Femur (tissue), 1 donor: ENCODE data around the gene COL7A1.
"Not testable (repeated sequence)": the region's sequence is repeated elsewhere in the genome, so short reads cannot be mapped to it uniquely, and the experiment has no call there.

Source experiments
- DNase-seq: peaks from one replicate; pipeline ENCODE4 v3.0.0-alpha.2; 2017

Gene COL7A1

DNA sequence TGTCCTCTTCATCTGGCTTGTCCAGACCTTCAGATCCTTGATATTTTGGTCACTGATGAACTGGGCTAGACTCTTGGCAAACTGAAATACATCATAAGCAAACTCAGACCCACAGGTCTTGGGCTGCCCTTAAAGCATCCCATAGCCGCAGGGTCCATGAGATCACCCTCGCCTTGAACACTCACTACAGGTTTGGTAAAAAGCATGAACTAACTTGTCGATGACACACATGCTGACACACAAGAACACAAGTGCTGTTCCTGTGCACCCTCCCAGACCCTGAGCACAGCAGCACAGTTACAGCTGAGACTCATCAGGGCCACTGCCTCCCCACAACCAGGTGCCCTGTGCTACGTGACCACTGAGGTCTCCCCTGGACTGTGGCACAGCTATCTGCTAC lies 59.6 kb downstream of the COL7A1 start:
- DNase-seq = no peak

DNA sequence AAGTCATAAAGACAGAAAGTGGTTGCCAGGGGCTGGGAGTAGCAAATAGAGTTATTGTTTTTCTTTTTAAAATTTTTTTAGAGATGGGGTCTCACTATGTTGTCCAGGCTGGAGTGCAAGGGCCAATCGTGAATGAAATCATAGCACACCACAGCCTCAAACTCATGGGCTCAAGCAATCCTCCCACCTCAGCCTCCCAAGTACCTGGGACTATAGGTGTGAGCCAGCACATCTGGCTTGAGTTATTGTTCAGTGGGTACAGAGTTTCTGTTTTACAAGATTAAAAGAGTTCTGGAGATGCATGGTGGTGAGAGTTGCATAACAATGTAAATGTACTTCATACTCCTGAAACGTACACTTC lies 62.2 kb downstream of the COL7A1 start:
- DNase-seq = no peak

DNA sequence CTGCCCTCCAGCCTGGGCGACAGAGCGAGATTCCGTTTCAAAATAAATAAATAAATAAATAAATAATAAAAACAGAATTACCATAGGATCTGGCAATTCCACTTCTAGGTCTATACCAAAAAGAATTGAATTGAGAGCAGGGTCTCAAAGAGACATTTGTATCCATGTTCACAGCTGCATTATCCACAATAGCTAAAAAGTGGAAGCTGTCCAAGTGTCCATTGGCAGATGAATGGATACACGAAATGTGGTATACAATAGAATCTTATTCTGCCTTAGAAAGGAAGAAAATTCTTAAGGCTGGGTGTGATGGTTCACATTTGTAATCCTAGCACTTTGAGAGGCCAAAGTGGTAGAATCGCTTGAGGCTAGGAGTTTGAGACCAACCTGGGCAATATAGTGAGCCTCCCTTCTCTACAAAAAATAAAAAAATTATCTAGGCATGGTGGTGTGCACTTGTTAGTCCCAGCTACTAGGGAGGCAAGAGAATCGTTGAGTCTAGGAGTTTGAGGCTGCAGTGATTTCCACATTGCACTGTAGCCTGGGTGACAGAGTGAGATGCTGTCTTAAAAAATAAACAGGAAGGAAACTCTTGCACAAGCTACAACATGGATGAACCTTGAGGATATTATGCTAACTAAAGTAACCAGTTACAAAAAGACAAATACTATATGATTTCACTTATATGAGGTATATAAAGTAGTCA lies 62.7 kb downstream of the COL7A1 start:
- no peak for DNase-seq

DNA sequence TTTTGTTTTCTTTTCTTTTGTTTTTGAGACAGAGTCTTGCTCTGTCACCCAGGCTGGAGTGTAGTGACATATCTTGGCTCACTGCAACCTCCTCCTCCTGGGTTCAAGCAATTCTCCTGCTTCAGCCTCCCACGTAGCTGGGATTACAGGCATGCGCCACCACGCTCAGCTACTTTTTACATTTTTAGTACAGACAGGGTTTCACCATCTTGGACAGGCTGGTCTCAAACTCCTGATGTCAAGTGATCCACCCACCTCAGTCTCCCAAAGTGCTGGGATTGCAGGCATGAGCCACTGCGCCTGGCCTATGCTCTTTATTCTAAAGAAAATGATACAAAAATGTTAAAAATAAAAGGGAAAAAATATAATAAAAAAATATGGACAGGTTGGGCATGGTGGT lies 64.4 kb downstream of the COL7A1 start:
- DNase-seq = not testable (repeated sequence)

DNA sequence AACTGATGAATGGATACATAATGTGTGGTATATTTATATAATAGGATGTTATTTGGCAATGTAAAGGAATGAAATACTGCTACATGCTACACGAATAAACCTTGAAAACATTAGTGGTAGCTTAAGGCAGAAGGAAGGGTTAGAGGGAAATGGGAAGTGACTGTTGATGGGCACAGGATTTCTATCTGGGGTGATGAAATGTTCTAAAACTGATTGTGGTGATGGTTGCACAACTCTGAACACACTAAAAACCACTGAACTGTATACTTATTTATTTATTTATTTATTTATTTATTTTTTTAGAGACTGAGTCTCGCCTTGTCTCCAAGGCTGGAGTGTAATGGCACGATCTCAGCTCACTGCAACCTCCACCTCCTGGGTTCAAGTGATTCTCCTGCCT lies 66.4 kb downstream of the COL7A1 start:
- no peak for DNase-seq

DNA sequence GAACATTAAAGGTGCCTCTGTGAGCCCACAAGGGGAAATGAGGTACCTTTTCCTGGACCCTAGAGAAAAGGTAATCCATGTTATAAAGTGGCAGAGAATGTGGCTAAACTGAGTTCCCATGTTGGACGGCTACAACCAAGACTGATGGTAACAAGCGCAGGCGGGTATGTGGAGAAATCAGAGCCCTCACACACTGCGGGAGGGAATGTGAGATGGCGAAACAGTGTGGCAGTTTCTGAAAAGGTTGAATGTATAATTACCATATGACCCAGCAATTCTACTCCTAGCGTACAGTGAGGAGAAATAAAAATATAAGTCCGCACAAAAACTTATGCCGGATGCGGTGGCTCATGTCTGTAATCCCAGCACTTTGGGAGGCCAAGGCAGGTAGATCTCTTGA lies 67.1 kb downstream of the COL7A1 start:
- no peak for DNase-seq

DNA sequence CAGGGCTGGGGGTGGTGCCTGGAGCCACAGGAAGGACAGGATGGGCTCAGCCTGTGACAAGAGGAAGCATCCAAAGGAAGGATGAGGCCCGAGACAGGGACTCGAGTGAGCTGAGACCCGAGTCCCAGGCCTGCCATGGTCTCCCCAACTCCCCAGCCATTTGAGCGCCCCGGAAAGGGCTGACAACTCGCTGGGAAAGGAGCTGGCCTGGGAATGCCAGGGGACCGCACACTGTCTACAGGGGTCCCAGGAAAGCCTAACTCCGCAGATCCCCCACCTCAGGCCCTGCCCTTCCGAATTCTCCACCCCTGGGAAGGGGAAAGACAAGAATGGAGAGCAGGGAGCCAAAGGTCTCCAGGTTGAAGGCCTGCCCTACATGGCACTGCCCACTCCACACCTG lies 70.2 kb downstream of the COL7A1 start:
- DNase-seq = no peak

DNA sequence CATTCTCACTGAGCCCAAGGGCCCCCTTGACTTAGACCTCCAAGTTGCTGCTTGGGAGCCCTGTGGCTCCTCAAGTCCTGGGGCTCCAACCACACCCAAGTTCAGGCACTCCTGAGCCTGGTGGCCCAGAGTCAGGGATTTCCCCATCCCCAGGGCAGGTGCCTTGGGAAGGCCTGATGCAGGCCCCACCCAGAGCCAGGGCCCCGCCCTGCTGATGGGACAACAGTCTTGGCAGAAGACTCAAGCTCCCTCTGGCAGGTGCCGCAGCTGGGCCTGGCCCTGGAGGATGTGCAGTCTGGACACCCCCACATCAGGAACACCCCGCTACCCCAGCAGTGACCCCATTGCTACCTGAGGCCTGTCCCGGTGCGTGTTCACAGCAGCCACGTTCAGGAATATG lies 73.5 kb downstream of the COL7A1 start:
- no peak for DNase-seq

DNA sequence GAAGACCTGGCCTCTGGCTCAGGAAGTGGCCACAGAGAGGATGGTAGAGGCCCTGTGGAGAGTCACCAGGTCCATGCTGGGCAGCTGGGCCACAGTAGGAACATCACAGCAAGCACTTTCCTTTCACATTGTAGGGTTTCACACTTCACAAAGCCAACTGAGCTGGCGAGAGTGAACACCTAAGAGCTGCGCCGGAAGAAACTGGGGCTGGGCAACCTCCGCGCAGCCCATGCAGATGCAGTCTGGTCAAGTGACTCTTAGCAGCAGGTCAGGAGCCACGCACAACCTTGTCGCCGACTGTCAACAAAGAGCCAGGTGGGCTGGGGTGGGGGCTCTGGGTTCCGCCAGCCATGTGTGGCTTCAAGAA lies 75.9 kb downstream of the COL7A1 start:
- DNase-seq = no peak

DNA sequence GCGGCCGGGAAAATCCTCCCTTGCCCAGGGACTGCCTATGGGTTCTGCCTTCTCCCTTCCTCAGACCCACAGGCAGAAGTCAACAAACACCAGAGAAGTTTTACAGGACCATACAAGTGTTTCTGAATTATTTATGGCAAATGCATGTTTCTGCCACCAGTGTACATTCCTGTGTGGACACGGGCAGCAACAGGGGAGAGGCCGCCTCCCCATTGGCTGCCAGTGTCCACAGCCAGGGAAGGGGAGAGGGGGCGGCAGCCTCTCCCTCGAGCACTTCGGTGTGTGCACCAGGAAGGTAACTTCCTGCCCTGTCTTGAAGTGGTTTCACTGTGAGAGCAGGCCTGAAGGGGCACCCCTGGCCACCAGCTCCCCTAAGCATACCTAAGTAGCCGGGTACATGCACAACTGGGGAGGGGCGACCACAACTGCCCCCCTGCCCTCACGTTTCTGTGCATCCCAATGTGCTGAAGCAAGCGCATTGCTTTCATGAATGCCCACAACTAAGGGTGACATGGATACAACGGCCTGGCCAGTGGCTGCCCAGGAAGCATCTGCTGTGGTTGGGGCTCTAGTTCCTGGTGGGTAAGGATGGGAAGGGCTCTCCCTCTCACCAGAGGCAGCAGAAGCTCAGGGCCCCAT lies 76.4 kb downstream of the COL7A1 start:
- no peak for DNase-seq

DNA sequence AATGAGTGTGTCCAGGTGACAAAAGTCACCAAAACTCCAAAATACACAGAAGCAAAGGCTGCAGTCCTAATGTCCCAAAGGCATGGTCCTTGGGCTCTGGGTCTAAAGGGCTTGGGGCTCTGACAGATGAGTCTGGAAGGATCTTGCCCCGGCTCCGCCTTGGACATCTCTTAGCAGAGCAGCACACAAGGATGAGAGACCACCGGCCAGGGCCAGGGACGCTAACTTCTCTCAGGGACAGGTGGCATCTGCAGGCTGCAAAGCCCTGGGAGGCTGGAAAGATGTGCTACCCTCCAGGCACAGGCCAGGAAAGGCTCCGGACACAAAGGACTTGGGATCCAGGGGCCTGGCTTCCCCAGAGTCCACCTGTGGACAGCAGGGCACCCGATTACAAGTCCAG lies 77.1 kb downstream of the COL7A1 start:
- no peak for DNase-seq

DNA sequence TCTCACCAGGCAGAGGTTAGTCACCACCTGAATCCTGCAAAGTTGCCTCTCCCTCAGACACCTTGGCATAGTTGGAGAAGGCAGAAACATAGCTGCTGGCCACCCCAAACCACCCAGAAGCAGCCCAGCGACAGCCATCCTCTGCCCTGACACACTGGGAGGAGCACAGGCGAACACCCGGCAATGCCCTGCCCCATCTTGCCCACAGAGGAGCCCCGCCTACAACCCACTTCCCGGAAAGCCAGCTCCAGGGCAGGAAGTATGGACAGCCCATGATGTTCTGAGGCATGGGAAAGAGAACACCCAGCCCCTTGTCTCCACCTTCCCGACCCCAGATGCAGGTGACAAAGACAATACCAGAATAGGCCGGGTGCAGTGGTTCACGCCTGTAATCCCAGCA lies 78.6 kb downstream of the COL7A1 start:
- no peak for DNase-seq

DNA sequence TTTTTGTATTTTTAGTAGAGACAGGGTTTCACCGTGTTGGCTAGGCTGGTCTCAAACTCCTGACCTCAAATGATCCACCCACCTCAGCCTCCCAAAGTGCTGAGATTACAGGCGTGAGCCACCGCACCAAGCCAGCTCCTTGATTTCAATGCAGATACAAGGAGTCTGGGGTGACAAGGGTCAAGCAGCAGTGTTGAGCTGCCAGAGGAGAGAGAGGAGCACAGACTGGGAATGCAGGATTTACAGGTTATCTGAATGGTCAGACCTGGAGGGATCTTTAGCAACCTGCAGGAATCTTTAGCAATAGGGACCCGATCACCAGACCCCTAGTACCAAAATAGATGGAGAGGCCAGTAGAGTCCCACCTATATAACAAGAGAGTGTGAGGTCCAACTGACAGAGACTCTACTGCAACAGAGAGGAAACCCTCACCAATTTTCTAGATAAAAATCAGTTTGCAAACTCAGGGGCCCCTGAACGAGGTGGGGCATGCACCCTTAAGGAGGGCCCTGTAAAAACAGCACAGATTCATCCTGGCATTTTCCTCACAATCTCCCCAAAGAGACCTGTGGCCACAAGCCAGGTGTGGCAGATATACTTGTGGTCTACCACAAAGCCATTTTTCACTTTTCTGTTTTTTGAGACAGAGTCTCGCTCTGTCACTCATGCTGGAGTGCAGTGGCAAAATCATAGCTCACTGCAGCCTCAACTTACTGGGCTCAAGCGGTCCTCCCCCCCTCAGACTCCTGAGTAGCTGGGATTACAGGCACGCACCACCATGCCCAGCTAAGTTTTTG lies 80.5 kb downstream of the COL7A1 start:
- DNase-seq = no peak
